ENCODE measurements around the gene GOLGA6C. TPM values are rescaled to one million over a fixed set of nuclear protein-coding genes. Genes with fewer than 3 reads are reported as not detected.
"Not testable (repeated sequence)": the region's sequence is repeated elsewhere in the genome, so short reads cannot be mapped to it uniquely, and the experiment has no call there.

GOLGA6C gene
- total RNA-seq, 2 experiments from 2014 or later: not detected

DNA sequence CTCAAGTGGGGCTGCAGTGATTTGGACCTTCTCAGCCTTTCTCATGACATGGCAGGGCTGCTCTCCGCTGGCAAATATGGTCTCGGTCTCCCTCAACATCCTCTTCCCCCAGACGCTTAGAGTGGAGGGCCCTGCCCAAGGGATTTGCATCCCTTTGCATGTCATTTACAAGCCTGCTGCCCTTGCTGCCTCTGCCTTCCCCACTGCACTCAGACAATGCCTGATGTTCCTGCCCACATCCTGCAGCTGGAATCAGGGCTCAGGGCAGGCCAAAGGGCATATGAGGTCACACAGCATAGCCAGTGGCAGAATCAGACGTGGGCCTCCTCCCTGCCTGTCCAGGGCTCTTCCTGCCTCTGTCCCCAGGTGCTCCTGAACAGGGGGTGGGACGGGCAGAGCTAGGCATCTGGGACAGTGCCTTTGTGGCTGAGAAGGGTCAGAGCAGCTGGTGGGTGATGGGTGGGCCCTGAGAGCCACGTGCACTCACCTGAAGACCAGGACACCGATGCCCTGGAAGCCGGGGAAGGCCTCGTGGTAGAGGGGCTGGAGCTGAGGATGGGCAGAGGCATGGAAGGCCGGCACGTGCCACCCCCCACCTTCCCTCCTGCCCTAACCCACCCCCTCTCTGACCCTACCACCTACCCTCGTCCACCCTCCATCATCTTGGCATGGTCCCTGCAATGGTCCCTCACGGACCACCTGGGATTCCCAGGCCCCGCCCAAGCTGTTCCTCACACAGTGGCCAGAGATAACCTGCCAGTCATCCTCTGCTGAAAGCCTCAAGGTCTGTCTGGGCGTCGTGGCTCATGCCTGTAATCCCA, 27.4 kb upstream of the GOLGA6C start:
- no peaks in the 10 kb centered on the region for H3K9me3 Mint-ChIP-seq
- no peak for DNase-seq
- no peak overlapping the region for H3K4me3 Mint-ChIP-seq
- H3K27ac Mint-ChIP-seq: no peak overlapping the region
- peaks cover 22% of the 10 kb centered on the region for H3K27me3 Mint-ChIP-seq
- no peaks in the 10 kb centered on the region for H3K36me3 Mint-ChIP-seq (ENCODE audit: low read depth)
- CTCF ChIA-PET: no interaction called here
- no peaks in the 10 kb centered on the region for H3K4me1 Mint-ChIP-seq
- POLR2A ChIA-PET: interaction anchor here (0.8 kb wide), 1 partner anchor 29 kb away, joined by 3 read pairs; the partner anchor contains the start of gene C15orf39

GRCh38 chr15:75231836-75232235, 26.3 kb upstream of the GOLGA6C start:
- Mint-ChIP-seq H3K36me3 (ENCODE audit: low read depth) (no peaks in the 10 kb centered on the region), H3K9me3 (no peaks in the 10 kb centered on the region), H3K4me3 (no peak overlapping the region), H3K4me1 (no peaks in the 10 kb centered on the region), H3K27ac (no peak overlapping the region), H3K27me3 (peaks cover 22% of the 10 kb centered on the region)
- POLR2A ChIA-PET: no interaction called here
- no peak for DNase-seq
- CTCF ChIA-PET: no interaction called here

DNA sequence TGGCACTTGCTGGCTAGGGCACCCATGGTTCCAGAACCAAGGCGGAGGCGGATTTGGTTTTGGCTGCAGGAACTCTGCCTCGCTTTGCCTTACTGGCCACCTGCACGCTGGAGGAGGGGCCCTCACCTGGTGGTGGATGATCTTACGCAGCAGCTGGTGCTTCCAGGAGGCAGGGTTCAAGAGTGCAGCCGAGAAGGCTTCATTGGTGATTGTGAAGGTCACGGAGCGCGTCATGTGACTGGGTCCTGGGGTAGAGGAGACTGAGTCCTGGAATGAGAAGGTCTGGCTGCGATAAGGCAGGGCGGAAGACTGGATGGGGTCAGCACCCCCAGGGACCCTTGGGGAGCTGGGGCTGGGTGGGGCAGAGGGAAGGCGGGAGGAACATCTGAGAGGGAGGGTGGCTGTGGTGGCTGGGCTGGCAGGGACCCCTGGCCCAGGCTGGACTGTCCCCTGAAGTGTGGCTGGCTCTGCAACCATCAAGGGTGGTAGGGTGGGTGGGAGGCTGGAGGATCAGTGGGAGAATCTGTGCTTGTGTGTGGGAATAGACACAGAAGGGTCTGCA, 25.8 kb upstream of the GOLGA6C start:
- DNase-seq: no peak
- CTCF ChIA-PET: no interaction called here
- no peaks in the 10 kb centered on the region for H3K4me1 Mint-ChIP-seq

GRCh38 chr15:75232826-75233503, 25.2 kb upstream of the GOLGA6C start:
- no peak overlapping the region for H3K4me3 Mint-ChIP-seq
- H3K9me3 Mint-ChIP-seq: no peaks in the 10 kb centered on the region
- H3K36me3 Mint-ChIP-seq (ENCODE audit: low read depth): no peaks in the 10 kb centered on the region
- no peak overlapping the region for H3K27ac Mint-ChIP-seq
- ChIA-PET POLR2A (no interaction called here), CTCF (no interaction called here)
- DNase-seq: no peak
- H3K4me1 Mint-ChIP-seq: no peaks in the 10 kb centered on the region
- H3K27me3 Mint-ChIP-seq: peaks cover 18% of the 10 kb centered on the region

More for the DNA sequence above, 25.8 kb upstream of the GOLGA6C start:
- POLR2A ChIA-PET: no interaction called here
- H3K9me3 Mint-ChIP-seq: no peaks in the 10 kb centered on the region
- H3K27me3 Mint-ChIP-seq: peaks cover 18% of the 10 kb centered on the region
- no peak overlapping the region for H3K27ac Mint-ChIP-seq
- no peaks in the 10 kb centered on the region for H3K36me3 Mint-ChIP-seq (ENCODE audit: low read depth)
- no peak overlapping the region for H3K4me3 Mint-ChIP-seq

GRCh38 chr15:75233504-75234190, 24.5 kb upstream of the GOLGA6C start:
- Mint-ChIP-seq H3K36me3 (ENCODE audit: low read depth) (no peaks in the 10 kb centered on the region), H3K4me3 (no peak overlapping the region), H3K27ac (no peak overlapping the region), H3K27me3 (peaks cover 15% of the 10 kb centered on the region), H3K4me1 (no peaks in the 10 kb centered on the region), H3K9me3 (no peaks in the 10 kb centered on the region)
- CTCF ChIA-PET: no interaction called here
- no peak for DNase-seq
- POLR2A ChIA-PET: interaction anchor here (0.6 kb wide), 1 partner anchor 30 kb away, joined by 3 read pairs; no protein-coding TSS in a partner anchor

GRCh38 chr15:75234191-75234810, 23.8 kb upstream of the GOLGA6C start:
- CTCF ChIA-PET: no interaction called here
- Mint-ChIP-seq H3K9me3 (no peaks in the 10 kb centered on the region), H3K4me1 (no peaks in the 10 kb centered on the region), H3K36me3 (ENCODE audit: low read depth) (no peaks in the 10 kb centered on the region), H3K27me3 (peaks cover 15% of the 10 kb centered on the region), H3K4me3 (no peak overlapping the region), H3K27ac (no peak overlapping the region)
- no peak for DNase-seq
- POLR2A ChIA-PET: interaction anchor here (0.6 kb wide), 1 partner anchor 30 kb away, joined by 3 read pairs; no protein-coding TSS in a partner anchor

DNA sequence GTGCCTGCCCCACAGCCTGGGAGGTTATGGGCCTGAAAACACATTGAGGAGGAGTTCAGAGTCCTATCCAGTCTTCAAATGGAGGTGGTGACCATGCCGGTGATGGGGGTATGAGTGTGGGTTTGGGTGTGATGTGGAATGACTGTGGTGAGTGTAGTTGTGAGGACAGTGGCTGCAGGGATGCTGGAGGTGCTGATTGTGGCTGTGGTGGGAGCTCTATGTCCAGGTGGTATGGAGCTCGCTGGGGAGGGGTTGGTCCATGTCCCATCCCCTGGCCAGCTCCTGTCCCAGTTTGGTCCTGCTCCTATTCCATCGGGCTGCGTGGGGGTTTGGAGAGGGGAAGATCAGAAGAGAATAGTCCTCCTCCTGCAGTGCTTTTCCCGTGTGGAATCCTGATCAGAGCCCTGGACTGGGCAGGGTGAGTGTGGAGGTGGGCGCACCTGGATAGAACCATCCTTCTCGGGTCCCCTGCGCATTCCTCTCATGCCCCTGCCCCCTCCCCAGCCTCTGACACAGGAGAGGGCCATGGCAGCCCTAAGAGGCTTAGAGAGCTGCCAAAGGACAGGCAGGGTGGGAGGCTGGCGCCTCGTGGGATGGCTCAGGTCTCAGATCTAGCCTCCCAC, 23.0 kb upstream of the GOLGA6C start:
- CTCF ChIA-PET: no interaction called here
- Mint-ChIP-seq H3K27me3 (peaks cover 18% of the 10 kb centered on the region), H3K27ac (no peak overlapping the region), H3K4me1 (no peaks in the 10 kb centered on the region), H3K36me3 (ENCODE audit: low read depth) (no peaks in the 10 kb centered on the region), H3K4me3 (no peak overlapping the region), H3K9me3 (no peaks in the 10 kb centered on the region)
- POLR2A ChIA-PET: no interaction called here
- no peak for DNase-seq

- H3K27ac Mint-ChIP-seq: no peak overlapping the region
- H3K9me3 Mint-ChIP-seq: no peaks in the 10 kb centered on the region
- no peak for DNase-seq
- H3K4me3 Mint-ChIP-seq: no peak overlapping the region
- no peaks in the 10 kb centered on the region for H3K4me1 Mint-ChIP-seq
- ChIA-PET CTCF (no interaction called here), POLR2A (no interaction called here)
- peaks cover 20% of the 10 kb centered on the region for H3K27me3 Mint-ChIP-seq
- H3K36me3 Mint-ChIP-seq (ENCODE audit: low read depth): no peaks in the 10 kb centered on the region
These were observed 22.1 kb upstream of the GOLGA6C start for GRCh38 chr15:75235760-75236729.

- no peak overlapping the region for H3K27ac Mint-ChIP-seq
- peaks cover 14% of the 10 kb centered on the region for H3K27me3 Mint-ChIP-seq
- no peaks in the 10 kb centered on the region for H3K9me3 Mint-ChIP-seq
- no peaks in the 10 kb centered on the region for H3K36me3 Mint-ChIP-seq (ENCODE audit: low read depth)
- H3K4me1 Mint-ChIP-seq: no peaks in the 10 kb centered on the region
- H3K4me3 Mint-ChIP-seq: no peak overlapping the region
- CTCF ChIA-PET: no interaction called here
- POLR2A ChIA-PET: no interaction called here
- no peak for DNase-seq
These were observed 20.7 kb upstream of the GOLGA6C start for GRCh38 chr15:75237316-75237982.

GRCh38 chr15:75238150-75238549, 20.0 kb upstream of the GOLGA6C start:
- no peaks in the 10 kb centered on the region for H3K36me3 Mint-ChIP-seq (ENCODE audit: low read depth)
- peak; percentile 12 for DNase-seq
- ChIA-PET CTCF (no interaction called here), POLR2A (no interaction called here)
- no peaks in the 10 kb centered on the region for H3K9me3 Mint-ChIP-seq
- H3K27ac Mint-ChIP-seq: no peak overlapping the region
- peaks cover 10% of the 10 kb centered on the region for H3K27me3 Mint-ChIP-seq
- no peaks in the 10 kb centered on the region for H3K4me1 Mint-ChIP-seq
- no peak overlapping the region for H3K4me3 Mint-ChIP-seq

- POLR2A ChIA-PET; DNase-seq; H3K9me3 Mint-ChIP-seq; H3K27ac Mint-ChIP-seq; H3K4me1 Mint-ChIP-seq; CTCF ChIA-PET; H3K4me3 Mint-ChIP-seq; H3K36me3 Mint-ChIP-seq (ENCODE audit: low read depth): not testable (repeated sequence)
- peaks cover 37% of the 10 kb centered on the region for H3K27me3 Mint-ChIP-seq
These were observed 12.4 kb upstream of the GOLGA6C start for GRCh38 chr15:75245741-75246140.

Data from activated CD4-positive, alpha-beta memory T cell treated with anti-CD3 and anti-CD28 coated beads, Interleukin-2, amount 10 ng/mL, durations not matched to agents 7 days and 5 days (primary cell).